Mesendoderm (in vitro differentiated cells): Measurements from ENCODE around the gene SDK1.

ENCODE experiments used
- DNase-seq: peaks from one replicate; pipeline ENCODE4 v3.0.0; 2013
- H2AK5ac ChIP-seq: 2 replicates; pipeline ENCODE4 v1.6.1; 2013; ENCODE audit warnings: low read length, inconsistent platforms
- H2BK120ac ChIP-seq: 2 replicates; pipeline ENCODE4 v1.6.1; 2013; ENCODE audit warnings: low read depth, mild to moderate bottlenecking, low read length, moderate library complexity, mixed read lengths
- H2BK15ac ChIP-seq: replicated peaks from 2 replicates; pipeline ENCODE4 v1.6.1; 2013; ENCODE audit warnings: low read depth, mild to moderate bottlenecking, moderate library complexity
- H2BK5ac ChIP-seq: 2 replicates; pipeline ENCODE4 v1.6.1; 2013; ENCODE audit warnings: low read length, inconsistent platforms
- H3K18ac ChIP-seq: 2 replicates; pipeline ENCODE4 v1.6.1; 2013; ENCODE audit warnings: mild to moderate bottlenecking, low read length, mixed read lengths
- H3K23ac ChIP-seq: one replicate; pipeline ENCODE4 v1.6.1; 2013; ENCODE audit warnings: low read length
- H3K27ac ChIP-seq: 2 replicates; pipeline ENCODE4 v1.5.1; 2013; ENCODE audit warnings: low read depth, mild to moderate bottlenecking, inconsistent platforms, low read length, moderate library complexity
- H3K27me3 ChIP-seq: 2 replicates; pipeline ENCODE4 v1.6.1; 2013; ENCODE audit warnings: low read length, control low read depth, mild to moderate bottlenecking, inconsistent platforms; ENCODE audit not compliant: insufficient read depth, poor library complexity
- H3K36me3 ChIP-seq: 2 replicates; pipeline ENCODE4 v1.6.1; 2013; ENCODE audit warnings: low read length, inconsistent platforms; ENCODE audit not compliant: control insufficient read depth, insufficient read depth
- H3K4ac ChIP-seq: one replicate; pipeline ENCODE4 v1.6.1; 2013; ENCODE audit warnings: low read depth, mild to moderate bottlenecking, low read length, moderate library complexity
- H3K4me1 ChIP-seq: 2 replicates; pipeline ENCODE4 v1.6.1; 2013; ENCODE audit warnings: low read depth, low read length, inconsistent platforms; ENCODE audit not compliant: control insufficient read depth
- H3K4me2 ChIP-seq: 2 replicates; pipeline ENCODE4 v1.6.1; 2013; ENCODE audit warnings: low read length
- H3K4me3 ChIP-seq: 2 replicates; pipeline ENCODE4 v1.5.1; 2013; ENCODE audit warnings: mild to moderate bottlenecking, low read length
- H3K56ac ChIP-seq: one replicate; pipeline ENCODE4 v1.6.1; 2013; ENCODE audit warnings: low read length
- H3K79me1 ChIP-seq: 2 replicates; pipeline ENCODE4 v1.6.1; 2013; ENCODE audit warnings: low read length, inconsistent platforms
- H3K79me2 ChIP-seq: 2 replicates; pipeline ENCODE4 v1.6.1; 2013; ENCODE audit warnings: mild to moderate bottlenecking, low read length; ENCODE audit not compliant: control insufficient read depth, insufficient read depth
- H3K9ac ChIP-seq: 2 replicates; pipeline ENCODE4 v1.6.1; 2013; ENCODE audit warnings: low read length, inconsistent platforms
- H4K5ac ChIP-seq: one replicate; pipeline ENCODE4 v1.6.1; 2013; ENCODE audit warnings: low read length
- H4K8ac ChIP-seq: one replicate; pipeline ENCODE4 v1.6.1; 2013; ENCODE audit warnings: low read depth, mild to moderate bottlenecking, control low read depth, low read length, moderate library complexity
- WGBS: extraction: QIAGEN DNeasy Blood & Tissue Kit; methylation state at CpG from one replicate; pipeline ENCODE4 v1.1.7; 2013; ENCODE audit warnings: low lambda C conversion rate, missing lambda C conversion rate; ENCODE audit not compliant: insufficient coverage; ENCODE audit errors: extremely low coverage; 5-methylcytosine and 5-hydroxymethylcytosine counted together

The SDK1 gene

DNA sequence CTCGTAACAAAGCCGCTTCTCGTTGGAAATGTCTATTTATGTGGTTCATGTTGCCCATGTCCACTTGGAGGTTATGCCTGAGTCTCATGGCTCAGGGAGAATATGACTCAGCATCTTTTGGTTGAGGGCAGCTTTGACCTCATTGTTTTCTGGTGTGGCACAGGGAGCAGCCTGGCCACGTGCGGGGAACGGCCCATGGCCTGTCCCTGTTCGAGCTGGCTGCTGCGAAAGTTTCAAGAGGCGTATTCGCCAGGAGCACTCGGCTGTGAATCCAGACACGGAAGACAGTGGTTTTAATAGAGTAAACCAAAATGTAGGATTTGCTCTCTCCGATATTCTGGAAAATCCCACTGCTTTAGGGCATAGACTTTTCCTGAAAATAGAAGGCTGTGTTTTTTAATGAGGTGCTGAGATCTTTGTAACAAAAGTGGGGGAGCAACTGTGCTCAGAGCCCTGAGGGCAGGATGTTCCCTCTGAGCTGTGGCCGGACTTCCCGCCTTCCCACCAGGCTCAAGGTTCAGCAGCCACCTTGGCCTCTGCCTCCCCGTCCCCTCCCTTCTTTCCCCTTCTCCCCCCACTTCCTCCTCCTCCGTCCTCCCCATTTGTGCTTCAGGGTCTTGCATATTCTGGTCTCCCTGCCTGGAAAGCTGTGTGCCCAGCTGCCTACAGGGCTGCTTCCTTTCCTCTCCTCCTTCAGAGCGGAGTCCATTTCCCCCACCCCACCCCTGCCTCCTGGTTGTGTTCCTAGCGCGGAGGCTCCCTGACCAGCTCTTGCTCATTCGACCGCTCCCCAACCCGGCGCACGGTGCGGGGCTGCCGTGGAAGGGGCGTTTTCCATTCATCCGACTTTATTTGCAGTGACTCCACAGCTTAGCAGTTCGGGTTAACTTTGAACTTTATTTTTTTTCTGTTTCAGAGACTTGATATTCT lies 642.0 kb downstream of the SDK1 start:
- no peaks in the 10 kb centered on the region for H3K79me2 ChIP-seq
- no peak overlapping the region for H3K23ac ChIP-seq
- H2BK15ac ChIP-seq: no peak overlapping the region
- H3K4me1 ChIP-seq: no peaks in the 10 kb centered on the region
- no peaks in the 10 kb centered on the region for H3K27me3 ChIP-seq
- no peak overlapping the region for H4K8ac ChIP-seq
- no peak overlapping the region for H3K4me3 ChIP-seq
- H3K36me3 ChIP-seq: no peaks in the 10 kb centered on the region
- no peak overlapping the region for H3K9ac ChIP-seq
- H3K4me2 ChIP-seq: no peak overlapping the region
- peak overlapping the region; percentile 56 for H2BK120ac ChIP-seq
- peak; percentile 15 for DNase-seq
- H3K18ac ChIP-seq: peak overlapping the region; percentile 45
- no peak overlapping the region for H2AK5ac ChIP-seq
- no CpG with 5 or more reads among the region's 30 CpGs for WGBS
- H2BK5ac ChIP-seq: no peak overlapping the region
- H3K79me1 ChIP-seq: no peaks in the 10 kb centered on the region
- no peak overlapping the region for H3K27ac ChIP-seq
- no peak overlapping the region for H4K5ac ChIP-seq
- H3K4ac ChIP-seq: peak overlapping the region; percentile 75
- peak overlapping the region; percentile 56 for H3K56ac ChIP-seq

DNA sequence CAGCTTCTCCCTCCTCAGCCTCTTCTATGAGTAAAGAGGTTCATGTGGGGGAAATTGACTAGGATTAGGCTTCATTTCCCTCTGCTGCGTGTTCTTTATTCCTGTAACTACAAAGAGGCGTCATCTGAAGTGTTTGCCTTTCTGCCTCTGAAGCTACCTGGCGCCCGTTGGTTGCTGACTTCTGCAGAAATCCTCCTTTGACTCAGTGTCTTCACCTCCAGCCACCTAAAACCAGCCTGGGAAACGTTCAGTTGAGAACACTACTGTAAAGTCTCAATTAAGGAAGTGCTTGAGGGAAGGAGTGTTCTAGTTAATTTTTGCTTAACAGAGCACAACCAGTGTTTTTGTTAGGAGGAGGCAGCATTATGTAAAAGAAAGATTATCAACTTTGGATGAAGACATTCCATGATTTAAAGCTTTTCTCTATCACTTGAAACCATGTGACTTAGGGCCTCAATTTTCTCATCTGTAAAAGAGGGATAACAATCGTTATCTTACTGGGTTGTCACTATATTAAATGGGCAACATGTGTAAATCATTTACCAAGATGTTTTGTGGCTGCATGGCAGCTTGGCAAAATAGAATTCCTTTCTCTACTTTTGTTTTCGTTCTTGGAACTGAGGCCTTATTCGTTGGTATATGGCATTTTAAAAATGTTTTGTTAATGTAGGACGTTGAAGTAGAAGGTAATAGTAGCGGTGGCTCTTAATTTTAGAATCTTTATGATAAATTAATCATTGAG lies 642.9 kb downstream of the SDK1 start:
- no peak overlapping the region for H2BK5ac ChIP-seq
- DNase-seq: no peak
- no peaks in the 10 kb centered on the region for H3K27me3 ChIP-seq
- no peaks in the 10 kb centered on the region for H3K4me1 ChIP-seq
- no peak overlapping the region for H2BK120ac ChIP-seq
- H4K5ac ChIP-seq: no peak overlapping the region
- no peak overlapping the region for H4K8ac ChIP-seq
- H3K36me3 ChIP-seq: no peaks in the 10 kb centered on the region
- H2AK5ac ChIP-seq: no peak overlapping the region
- no peak overlapping the region for H3K4me3 ChIP-seq
- H3K27ac ChIP-seq: no peak overlapping the region
- no peaks in the 10 kb centered on the region for H3K79me1 ChIP-seq
- no peak overlapping the region for H3K4me2 ChIP-seq
- H3K79me2 ChIP-seq: no peaks in the 10 kb centered on the region
- H3K56ac ChIP-seq: no peak overlapping the region
- 100% methylated on average over 4 of the region's 10 CpGs for WGBS
- H3K4ac ChIP-seq: no peak overlapping the region
- H3K9ac ChIP-seq: no peak overlapping the region
- no peak overlapping the region for H3K23ac ChIP-seq
- no peak overlapping the region for H2BK15ac ChIP-seq
- H3K18ac ChIP-seq: no peak overlapping the region

DNA sequence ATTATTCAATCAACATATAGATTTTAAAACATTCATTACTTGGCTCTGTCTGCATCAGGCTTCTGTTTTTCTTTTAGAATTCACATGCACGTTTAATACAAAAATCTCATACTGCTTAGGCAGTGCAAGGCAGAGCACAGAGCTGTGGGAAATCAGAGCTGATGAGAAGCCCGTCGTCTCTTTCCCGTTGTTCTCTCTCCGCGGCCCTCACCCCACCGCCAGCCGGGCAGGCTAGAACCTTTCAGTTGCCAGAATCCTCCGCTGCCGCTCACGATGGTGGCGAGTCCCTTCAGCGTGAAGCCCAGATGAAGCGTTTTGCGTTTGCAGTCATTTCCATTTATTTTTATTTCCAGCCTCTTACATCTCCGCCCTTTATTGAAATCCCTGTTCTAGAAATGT lies 648.2 kb downstream of the SDK1 start:
- Histone ChIP-seq H3K4me1 (no peaks in the 10 kb centered on the region), H2BK15ac (no peak overlapping the region)

DNA sequence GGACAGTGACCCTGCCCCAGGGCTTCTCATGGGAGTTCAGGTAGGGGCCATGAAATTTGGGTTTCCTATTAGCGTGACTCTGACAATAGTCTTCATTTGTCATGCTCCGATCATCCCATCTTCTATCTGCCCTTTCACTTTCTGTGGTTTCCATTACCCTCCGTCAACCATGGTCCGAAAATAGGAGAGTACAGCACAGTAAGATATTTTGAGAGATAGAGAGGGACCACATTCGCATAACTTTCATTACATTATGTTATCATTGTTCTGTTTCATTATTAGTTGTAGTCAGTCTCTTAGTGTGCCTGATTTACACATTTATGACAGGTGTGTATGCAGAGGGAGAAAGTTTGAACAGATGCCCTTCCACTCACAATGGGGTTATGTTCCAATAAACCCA lies 649.2 kb downstream of the SDK1 start:
- Histone ChIP-seq H3K9ac (no peak overlapping the region), H3K27me3 (no peaks in the 10 kb centered on the region), H3K23ac (no peak overlapping the region), H2BK5ac (no peak overlapping the region), H3K79me2 (no peaks in the 10 kb centered on the region), H3K18ac (no peak overlapping the region), H3K4me1 (no peaks in the 10 kb centered on the region), H3K56ac (no peak overlapping the region), H3K79me1 (no peaks in the 10 kb centered on the region), H3K4me2 (no peak overlapping the region), H3K4me3 (no peak overlapping the region), H2AK5ac (no peak overlapping the region), H2BK120ac (no peak overlapping the region), H3K27ac (no peak overlapping the region), H3K4ac (no peak overlapping the region), H2BK15ac (no peak overlapping the region), H3K36me3 (no peaks in the 10 kb centered on the region), H4K5ac (no peak overlapping the region), H4K8ac (no peak overlapping the region)
- WGBS: no CpG with 5 or more reads among the region's 5 CpGs
- DNase-seq: no peak

More for the DNA sequence above, 648.2 kb downstream of the SDK1 start:
- H2BK120ac ChIP-seq: no peak overlapping the region
- H3K4me2 ChIP-seq: no peak overlapping the region
- H3K56ac ChIP-seq: no peak overlapping the region
- no peaks in the 10 kb centered on the region for H3K27me3 ChIP-seq
- H2BK5ac ChIP-seq: no peak overlapping the region
- no peaks in the 10 kb centered on the region for H3K79me1 ChIP-seq
- H4K5ac ChIP-seq: no peak overlapping the region
- no peaks in the 10 kb centered on the region for H3K79me2 ChIP-seq
- no peak overlapping the region for H4K8ac ChIP-seq
- H3K27ac ChIP-seq: no peak overlapping the region
- H3K9ac ChIP-seq: no peak overlapping the region
- no peaks in the 10 kb centered on the region for H3K36me3 ChIP-seq
- H3K23ac ChIP-seq: no peak overlapping the region
- H3K18ac ChIP-seq: no peak overlapping the region
- no peak overlapping the region for H3K4me3 ChIP-seq
- DNase-seq: no peak
- no peak overlapping the region for H2AK5ac ChIP-seq
- no peak overlapping the region for H3K4ac ChIP-seq
- no CpG with 5 or more reads among the region's 16 CpGs for whole genome bisulfite sequencing

DNA sequence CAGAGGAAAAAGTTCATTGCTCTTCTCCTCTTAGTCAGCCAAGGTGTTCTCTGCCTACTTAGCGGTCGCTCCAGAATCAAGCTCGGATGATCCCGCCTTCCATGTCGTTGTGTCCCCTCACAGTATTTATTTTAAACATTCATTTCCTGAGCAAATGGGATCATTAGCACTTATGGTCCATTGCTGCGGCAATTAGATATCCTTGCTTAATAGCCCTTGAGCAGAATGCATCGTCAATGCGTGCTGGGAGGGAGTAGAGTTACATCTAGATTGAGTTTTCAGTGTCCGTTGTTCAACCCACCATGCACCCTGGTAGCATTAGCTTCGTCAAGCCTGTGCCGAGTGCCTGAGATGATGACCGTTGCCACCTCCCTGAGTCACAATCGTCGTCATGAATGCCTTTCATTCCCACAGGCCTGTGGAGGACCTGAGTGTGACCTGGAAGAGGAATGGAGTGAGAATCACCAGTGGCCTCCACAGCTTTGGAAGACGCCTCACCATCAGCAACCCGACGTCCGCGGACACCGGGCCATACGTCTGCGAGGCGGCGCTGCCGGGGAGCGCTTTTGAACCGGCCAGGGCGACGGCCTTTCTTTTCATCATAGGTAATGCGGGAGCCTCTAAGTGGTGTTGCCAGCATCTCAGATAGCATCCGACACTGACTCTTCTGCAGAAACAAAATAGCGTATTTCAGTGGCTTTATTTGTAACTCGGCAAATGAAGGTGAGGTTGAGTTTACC lies 650.4 kb downstream of the SDK1 start:
- H2BK15ac ChIP-seq: no peak overlapping the region
- H2BK5ac ChIP-seq: no peak overlapping the region
- no peaks in the 10 kb centered on the region for H3K27me3 ChIP-seq
- H3K23ac ChIP-seq: no peak overlapping the region
- no CpG with 5 or more reads among the region's 33 CpGs for WGBS
- H3K36me3 ChIP-seq: no peaks in the 10 kb centered on the region
- H2BK120ac ChIP-seq: no peak overlapping the region
- H3K9ac ChIP-seq: no peak overlapping the region
- no peak overlapping the region for H3K27ac ChIP-seq
- H3K4me2 ChIP-seq: no peak overlapping the region
- H3K4me3 ChIP-seq: no peak overlapping the region
- no peak overlapping the region for H4K8ac ChIP-seq
- no peak overlapping the region for H3K4ac ChIP-seq
- H3K79me1 ChIP-seq: no peaks in the 10 kb centered on the region
- no peak overlapping the region for H3K56ac ChIP-seq
- no peaks in the 10 kb centered on the region for H3K4me1 ChIP-seq
- no peak overlapping the region for H4K5ac ChIP-seq
- H3K79me2 ChIP-seq: no peaks in the 10 kb centered on the region
- H3K18ac ChIP-seq: no peak overlapping the region
- H2AK5ac ChIP-seq: no peak overlapping the region
- no peak for DNase-seq
